ENCODE measurements around the gene KANTR.

GRCh38 chrX:53076671-53077070, 17.3 kb upstream of the KANTR start:
- TF ChIP-seq CTCF (IDR thresholded peaks at IDR 0.05; ENCODE audit: insufficient read depth, low read length, poor library complexity, severe bottlenecking) (no peak), EZH2phosphoT487 (conservative IDR thresholded peaks at IDR 0.05; ENCODE audit: low read length) (no peak)
